Activated CD4-positive, alpha-beta T cell treated with anti-CD3 and anti-CD28 coated beads, Interleukin-2, amount 50 U/mL, for 48 hours (primary cell): Measurements from ENCODE around the gene EIF4ENIF1.
A peak's percentile ranks its signal among the peaks of the same experiment; 100 is the strongest.
"Not testable (repeated sequence)": the region's sequence is repeated elsewhere in the genome, so short reads cannot be mapped to it uniquely, and the experiment has no call there.

ENCODE experiments used
- DNase-seq, 2 experiments: peaks; one replicate each; pipeline ENCODE4 v3.0.0-alpha.2; 2020

Gene EIF4ENIF1, protein sequence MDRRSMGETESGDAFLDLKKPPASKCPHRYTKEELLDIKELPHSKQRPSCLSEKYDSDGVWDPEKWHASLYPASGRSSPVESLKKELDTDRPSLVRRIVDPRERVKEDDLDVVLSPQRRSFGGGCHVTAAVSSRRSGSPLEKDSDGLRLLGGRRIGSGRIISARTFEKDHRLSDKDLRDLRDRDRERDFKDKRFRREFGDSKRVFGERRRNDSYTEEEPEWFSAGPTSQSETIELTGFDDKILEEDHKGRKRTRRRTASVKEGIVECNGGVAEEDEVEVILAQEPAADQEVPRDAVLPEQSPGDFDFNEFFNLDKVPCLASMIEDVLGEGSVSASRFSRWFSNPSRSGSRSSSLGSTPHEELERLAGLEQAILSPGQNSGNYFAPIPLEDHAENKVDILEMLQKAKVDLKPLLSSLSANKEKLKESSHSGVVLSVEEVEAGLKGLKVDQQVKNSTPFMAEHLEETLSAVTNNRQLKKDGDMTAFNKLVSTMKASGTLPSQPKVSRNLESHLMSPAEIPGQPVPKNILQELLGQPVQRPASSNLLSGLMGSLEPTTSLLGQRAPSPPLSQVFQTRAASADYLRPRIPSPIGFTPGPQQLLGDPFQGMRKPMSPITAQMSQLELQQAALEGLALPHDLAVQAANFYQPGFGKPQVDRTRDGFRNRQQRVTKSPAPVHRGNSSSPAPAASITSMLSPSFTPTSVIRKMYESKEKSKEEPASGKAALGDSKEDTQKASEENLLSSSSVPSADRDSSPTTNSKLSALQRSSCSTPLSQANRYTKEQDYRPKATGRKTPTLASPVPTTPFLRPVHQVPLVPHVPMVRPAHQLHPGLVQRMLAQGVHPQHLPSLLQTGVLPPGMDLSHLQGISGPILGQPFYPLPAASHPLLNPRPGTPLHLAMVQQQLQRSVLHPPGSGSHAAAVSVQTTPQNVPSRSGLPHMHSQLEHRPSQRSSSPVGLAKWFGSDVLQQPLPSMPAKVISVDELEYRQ

DNA sequence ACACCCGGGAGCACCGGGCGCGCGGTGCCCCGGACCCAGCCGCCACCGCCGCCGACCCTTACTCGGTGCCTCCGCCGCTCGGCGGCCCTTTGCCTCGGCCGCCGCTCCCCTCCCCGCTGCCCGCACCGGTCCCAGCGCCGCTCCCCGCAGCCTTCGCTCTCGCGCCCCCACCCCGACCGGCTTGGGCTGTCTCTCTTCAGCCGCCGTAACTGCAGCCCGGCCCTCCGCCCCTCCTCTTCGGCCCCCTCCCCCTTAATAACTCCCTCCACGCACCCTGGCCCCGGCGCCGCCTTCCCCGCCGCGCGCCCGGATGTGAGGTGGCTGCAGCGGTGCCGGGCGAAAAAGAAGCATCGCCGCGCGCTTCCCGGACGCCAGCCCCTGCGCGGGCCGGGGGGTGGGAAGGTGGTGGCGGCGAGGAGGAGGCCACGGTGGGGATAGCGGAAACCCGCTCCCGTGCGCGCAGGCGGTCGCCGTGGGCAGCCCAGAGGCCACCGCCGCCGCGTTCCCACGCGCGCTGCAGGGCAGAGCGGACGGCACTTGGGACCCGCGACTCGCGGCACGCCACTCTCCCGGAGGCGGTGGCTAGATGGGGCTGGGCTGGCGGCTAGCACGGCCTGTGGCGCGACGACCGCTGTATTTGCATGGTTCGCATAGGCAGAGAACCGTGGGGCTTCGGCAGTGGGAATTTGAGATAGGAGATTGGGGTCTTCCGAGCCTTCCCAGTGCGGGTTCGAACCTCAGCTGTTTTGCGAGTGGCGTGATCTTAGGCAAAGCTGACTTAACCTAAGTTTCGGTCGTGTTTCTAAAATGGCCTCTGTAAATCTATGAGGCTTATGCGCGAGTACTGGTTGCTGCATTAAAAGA is at the start of gene EIF4ENIF1:
Gene EIF4ENIF1 (minus strand): TSS at position 211 of the 864 bp plus-strand sequence. CDS start 1,124 bp downstream, outside the sequence.
- peak; percentile 84 to 86 for DNase-seq

GRCh38 chr22:31538815-31539214 is 49.2 kb upstream of the EIF4ENIF1 start:
- peak; percentile 47 to 67 for DNase-seq

DNA sequence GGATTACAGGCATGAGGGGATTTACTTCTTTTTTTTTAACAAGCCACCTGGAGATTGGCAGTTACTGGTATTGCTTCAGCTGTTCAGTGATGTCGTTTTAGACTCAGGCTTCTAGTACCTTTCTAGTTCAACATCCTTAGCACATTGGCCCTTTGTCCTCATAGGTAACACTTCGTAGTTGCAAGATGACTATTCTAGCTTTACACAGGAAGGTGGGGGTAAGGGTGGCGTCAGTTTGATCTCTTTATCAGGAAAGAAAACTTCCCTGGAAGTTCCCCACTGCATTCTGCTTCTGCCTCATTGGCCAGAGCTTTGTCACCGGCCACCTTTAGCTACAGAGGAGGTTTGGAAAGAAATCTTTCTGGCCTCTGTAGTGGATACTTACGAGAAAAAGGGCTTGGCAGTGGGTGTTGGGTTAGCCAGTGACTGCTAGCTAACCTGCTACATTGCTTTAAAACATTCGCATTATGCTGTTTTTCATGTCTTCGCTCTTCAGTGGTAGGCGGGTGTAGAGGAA is 47.4 kb upstream of the EIF4ENIF1 start:
- DNase-seq = peak; percentile 61 to 74

GRCh38 chr22:31533374-31533773 is 43.7 kb upstream of the EIF4ENIF1 start:
- no peak for DNase-seq

DNA sequence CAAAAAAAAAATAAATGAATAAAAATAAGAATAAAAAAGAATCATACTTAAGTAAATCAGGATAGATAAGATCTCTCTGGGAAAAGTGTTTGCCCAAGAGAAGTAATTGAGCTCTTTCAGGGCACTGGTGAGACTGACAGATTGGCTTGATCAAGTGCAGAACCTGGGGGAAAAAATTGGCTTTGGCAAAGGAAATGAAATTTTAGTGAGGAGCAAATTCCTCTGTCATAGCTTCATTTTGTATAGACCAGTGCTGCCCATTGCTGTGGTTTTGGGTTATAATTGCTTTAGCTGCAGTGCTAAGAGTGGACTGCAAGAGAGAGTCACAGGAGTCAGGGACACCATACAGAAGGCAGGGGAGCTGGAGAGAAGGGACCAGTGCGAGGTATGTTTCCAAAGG is 42.4 kb upstream of the EIF4ENIF1 start:
- no peak for DNase-seq

GRCh38 chr22:31530823-31531195 is 41.2 kb upstream of the EIF4ENIF1 start:
- no peak for DNase-seq

- DNase-seq = peak; percentile 52 to 60
Observed at GRCh38 chr22:31526270-31526669, 36.6 kb upstream of the EIF4ENIF1 start.

DNA sequence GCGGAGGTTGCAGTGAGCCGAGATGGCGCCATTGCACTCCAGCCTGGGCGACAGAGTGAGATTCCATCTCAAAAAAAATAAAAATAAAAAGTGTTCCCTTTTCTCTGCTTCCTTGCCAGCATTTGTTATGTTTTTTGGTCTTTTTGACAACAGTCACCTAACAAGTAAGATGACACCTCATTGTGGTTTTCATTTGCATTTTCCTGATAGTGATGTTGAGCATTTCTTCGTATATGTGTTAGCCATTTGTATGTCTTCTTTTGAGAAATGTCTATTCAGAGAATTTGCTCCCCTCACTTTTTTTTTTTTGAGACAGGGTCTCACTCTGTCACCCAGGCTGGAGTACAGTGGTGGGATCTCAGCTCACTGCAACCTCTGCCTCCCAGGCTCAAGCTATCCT is 34.5 kb upstream of the EIF4ENIF1 start:
- not testable (repeated sequence) for DNase-seq

GRCh38 chr22:31520051-31520450 is 30.4 kb upstream of the EIF4ENIF1 start:
- DNase-seq = no peak

DNA sequence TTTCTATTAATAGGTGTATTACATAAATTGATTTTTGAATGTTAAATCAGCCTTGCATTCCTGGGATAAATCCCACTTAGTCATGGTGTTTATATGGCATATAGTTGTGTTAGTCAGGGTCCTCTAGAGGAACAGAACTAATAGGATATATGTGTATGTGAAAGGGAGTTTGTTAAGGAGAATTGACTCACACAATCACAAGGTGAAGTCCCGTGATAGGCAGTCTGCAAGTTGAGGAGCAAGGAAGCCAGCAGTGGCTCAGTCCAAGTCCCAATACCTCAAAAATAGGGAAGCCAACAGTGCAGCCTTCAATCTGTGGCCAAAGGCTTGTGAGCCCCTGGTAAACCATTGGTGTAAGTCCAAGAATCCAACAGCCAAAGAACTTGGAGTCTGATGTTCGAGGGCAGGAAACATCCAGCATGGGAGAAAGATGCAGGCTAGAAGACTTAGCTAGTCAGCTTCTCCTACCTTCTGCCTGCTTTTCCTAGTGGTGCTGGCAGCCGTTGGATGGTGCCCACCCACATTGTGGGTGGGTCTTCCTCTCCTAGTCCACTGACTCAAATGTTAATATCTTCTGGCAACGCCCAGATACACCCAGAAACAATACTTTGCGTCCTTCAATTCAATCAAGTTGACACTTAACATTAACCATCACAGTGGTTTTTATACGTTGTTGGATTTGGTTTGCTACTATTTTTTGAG is 19.6 kb upstream of the EIF4ENIF1 start:
- no peak for DNase-seq

GRCh38 chr22:31508536-31508935 is 18.9 kb upstream of the EIF4ENIF1 start:
- DNase-seq = no peak

- not testable (repeated sequence) for DNase-seq
Observed at GRCh38 chr22:31507517-31507916, 17.9 kb upstream of the EIF4ENIF1 start.

DNA sequence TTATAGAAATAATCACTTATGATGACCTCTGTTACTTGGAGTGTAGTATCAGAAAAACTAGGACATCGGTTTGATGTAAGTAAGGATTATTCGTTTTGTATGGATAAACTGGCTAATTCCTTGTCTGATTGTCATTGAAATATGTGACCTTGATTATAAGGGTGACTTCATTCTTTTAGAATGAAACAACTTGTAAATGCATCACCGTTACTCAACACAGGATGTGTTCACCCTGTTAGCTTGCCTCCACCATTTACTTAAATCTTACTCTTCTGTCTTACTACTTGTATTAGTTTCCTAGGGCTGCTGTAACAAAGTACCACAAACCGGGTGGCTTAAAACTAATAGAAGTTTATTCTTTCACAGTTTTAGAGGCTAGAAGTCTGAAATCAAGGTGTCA is 14.6 kb upstream of the EIF4ENIF1 start:
- no peak for DNase-seq

- no peak for DNase-seq
Observed at GRCh38 chr22:31503211-31503964, 13.7 kb upstream of the EIF4ENIF1 start.

DNA sequence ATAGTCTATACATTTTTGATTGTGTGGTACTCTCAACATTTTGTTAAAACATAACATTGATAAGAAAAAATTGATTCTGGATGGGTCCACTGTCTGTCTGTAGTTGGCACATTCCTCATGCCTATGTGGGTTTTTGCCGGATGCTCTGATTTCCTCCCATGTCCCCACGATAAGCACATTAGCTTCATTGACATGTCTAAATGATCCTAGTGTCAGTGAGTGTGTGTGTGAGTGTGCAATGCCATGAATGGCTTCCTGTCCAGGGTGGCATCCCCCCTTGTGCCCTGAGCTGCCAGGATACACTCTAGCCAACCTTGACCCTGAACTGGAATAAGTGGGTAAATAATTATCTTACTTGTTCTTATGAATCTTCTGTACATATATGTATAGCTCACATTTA is 12.1 kb upstream of the EIF4ENIF1 start:
- DNase-seq = no peak

DNA sequence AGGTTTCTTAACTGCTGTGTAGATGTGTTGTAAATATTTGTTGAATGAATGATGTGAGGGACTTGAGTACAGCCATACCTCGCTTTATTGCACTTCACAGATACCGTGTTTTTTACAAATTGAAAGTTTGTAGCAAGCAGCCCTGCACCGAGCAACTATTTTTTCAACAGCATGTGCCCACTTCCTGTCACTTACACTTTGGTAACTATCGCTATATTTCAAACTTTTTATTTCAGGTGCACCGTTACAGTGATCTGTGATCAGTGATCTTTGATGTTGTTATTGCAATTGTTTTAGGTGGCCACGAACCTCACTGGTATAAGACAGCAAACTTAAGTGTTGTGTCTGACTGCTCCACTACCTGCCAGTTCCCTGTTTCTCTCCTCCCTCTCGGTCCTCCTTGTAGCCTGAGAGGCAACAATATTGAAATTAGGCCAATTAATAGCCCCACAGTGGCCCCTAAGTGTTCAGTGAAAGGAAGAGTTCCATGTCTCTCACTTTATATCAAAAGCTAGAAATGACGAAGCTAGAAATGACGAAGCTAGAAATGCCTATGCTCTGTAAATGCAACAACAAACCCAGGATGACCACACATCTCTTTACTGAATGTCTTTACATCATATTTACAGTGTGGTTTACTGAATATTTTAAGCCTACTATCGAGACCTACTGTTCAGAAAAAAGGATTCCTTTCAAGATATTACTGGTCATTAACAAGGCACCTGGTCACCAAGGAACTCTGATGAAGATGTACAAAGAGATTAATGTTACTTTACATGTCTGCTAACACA is 7.7 kb upstream of the EIF4ENIF1 start:
- no peak for DNase-seq

- DNase-seq = peak; percentile 52 to 61
Observed at GRCh38 chr22:31496735-31497146, 7.1 kb upstream of the EIF4ENIF1 start.

- peak; percentile 96 to 97 for DNase-seq
Observed at GRCh38 chr22:31496007-31496734, 6.5 kb upstream of the EIF4ENIF1 start, which contains the start of gene SFI1. SFI1 (plus strand) TSS chr22:31496536; CDS start chr22:31508285, 11,749 bp downstream.

DNA sequence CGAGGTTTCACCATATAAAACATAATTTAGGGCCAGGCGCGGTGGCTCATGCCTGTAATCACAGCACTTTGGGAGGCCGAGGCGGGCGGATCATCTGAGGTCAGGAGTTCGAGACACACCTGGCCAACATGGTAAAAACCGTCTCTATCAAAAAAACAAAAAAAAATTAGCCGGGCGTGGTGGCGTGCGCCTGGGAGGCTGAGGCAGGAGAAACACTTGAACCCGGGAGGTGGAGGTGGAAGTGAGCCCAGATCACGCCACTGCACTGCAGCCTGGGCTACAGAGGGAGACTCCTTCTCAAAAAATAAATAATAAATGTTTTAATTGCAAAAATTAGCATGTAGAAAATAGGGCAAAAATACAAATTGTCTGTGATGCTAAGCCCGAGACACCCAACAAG is 5.7 kb upstream of the EIF4ENIF1 start:
- no peak for DNase-seq
